ENCODE measurements around the gene PDE6C. TPM values are rescaled to one million over a fixed set of nuclear protein-coding genes. Genes with fewer than 3 reads are reported as not detected.
A peak's percentile ranks its signal among the peaks of the same experiment; 100 is the strongest.

PDE6C gene
- total and polyA plus RNA-seq, 2 donors (not counting 1 experiment from before 2014, with no cell fraction given), result not detected

GRCh38 chr10:93707623-93708022 lies 95.3 kb downstream of the PDE6C start:
- H3K9ac ChIP-seq (ENCODE audit: insufficient read depth, low read length), result no peak overlapping the region
- no peak for DNase-seq (ENCODE audit: low read depth in 2 of 2)
- H3K36me3 ChIP-seq (ENCODE audit: control insufficient read depth, insufficient read depth, low read length), result no peaks in the 10 kb centered on the region
- H3K79me2 ChIP-seq (ENCODE audit: control insufficient read depth, insufficient read depth, low read length), result no peaks in the 10 kb centered on the region
- H3K27ac ChIP-seq (ENCODE audit: insufficient read depth, low read length), result no peak overlapping the region
- no peaks in the 10 kb centered on the region for H4K20me1 ChIP-seq (ENCODE audit: control insufficient read depth, extremely low read depth, insufficient read depth, low read length)
- H3K4me1 ChIP-seq (ENCODE audit: control insufficient read depth, extremely low read depth, insufficient read depth, low read length), result peaks cover 2% of the 10 kb centered on the region
- TF ChIP-seq EZH2 (IDR thresholded peaks at IDR 0.05; ENCODE audit: low read length, missing control alignments) (no peak), CTCF (conservative IDR thresholded peaks at IDR 0.05 in 1 of 2, IDR thresholded peaks at IDR 0.05 in 1 of 2; ENCODE audit: low read depth in 1 of 2, low read length in 2 of 2) (no peak)
- no peak overlapping the region for H3K4me2 ChIP-seq (ENCODE audit: extremely low read depth, insufficient read depth, low read length)
- H2AFZ ChIP-seq (ENCODE audit: low read length), result no peak overlapping the region
- H3K4me3 ChIP-seq (replicated peaks in 1 of 4; ENCODE audit: control extremely low read depth in 1 of 4, insufficient read depth in 1 of 4, low read depth in 3 of 4, low read length in 4 of 4), result no peak overlapping the region
- no peaks in the 10 kb centered on the region for H3K9me3 ChIP-seq (ENCODE audit: control insufficient read depth, insufficient read depth, low read depth, low read length)
- H3K27me3 ChIP-seq (ENCODE audit: control insufficient read depth, insufficient read depth, low read length), result no peaks in the 10 kb centered on the region

GRCh38 chr10:93710333-93710909 lies 98.1 kb downstream of the PDE6C start:
- Histone ChIP-seq H3K4me1 (ENCODE audit: control insufficient read depth, extremely low read depth, insufficient read depth, low read length) (no peaks in the 10 kb centered on the region), H3K27me3 (ENCODE audit: control insufficient read depth, insufficient read depth, low read length) (peaks cover 3% of the 10 kb centered on the region), H3K9me3 (ENCODE audit: control insufficient read depth, insufficient read depth, low read depth, low read length) (no peaks in the 10 kb centered on the region), H3K36me3 (ENCODE audit: control insufficient read depth, insufficient read depth, low read length) (no peaks in the 10 kb centered on the region), H3K9ac (ENCODE audit: insufficient read depth, low read length) (no peak overlapping the region), H4K20me1 (ENCODE audit: control insufficient read depth, extremely low read depth, insufficient read depth, low read length) (no peaks in the 10 kb centered on the region), H3K4me2 (ENCODE audit: extremely low read depth, insufficient read depth, low read length) (no peak overlapping the region), H3K4me3 (replicated peaks in 1 of 4; ENCODE audit: control extremely low read depth in 1 of 4, insufficient read depth in 1 of 4, low read depth in 3 of 4, low read length in 4 of 4) (no peak overlapping the region), H3K79me2 (ENCODE audit: control insufficient read depth, insufficient read depth, low read length) (no peaks in the 10 kb centered on the region), H2AFZ (ENCODE audit: low read length) (no peak overlapping the region), H3K27ac (ENCODE audit: insufficient read depth, low read length) (no peak overlapping the region)
- no peak for DNase-seq (ENCODE audit: low read depth in 2 of 2)
- TF ChIP-seq EZH2 (IDR thresholded peaks at IDR 0.05; ENCODE audit: low read length, missing control alignments), result no peak
- no peak for TF ChIP-seq CTCF (conservative IDR thresholded peaks at IDR 0.05 in 1 of 2, IDR thresholded peaks at IDR 0.05 in 1 of 2; ENCODE audit: low read depth in 1 of 2, low read length in 2 of 2)

- no peak overlapping the region for H3K27ac ChIP-seq (ENCODE audit: insufficient read depth, low read length)
- H3K9ac ChIP-seq (ENCODE audit: insufficient read depth, low read length), result no peak overlapping the region
- no peak for TF ChIP-seq EZH2 (IDR thresholded peaks at IDR 0.05; ENCODE audit: low read length, missing control alignments)
- no peak overlapping the region for H2AFZ ChIP-seq (ENCODE audit: low read length)
- DNase-seq (ENCODE audit: low read depth in 2 of 2), result peak in 1 of 2 donors; percentile 14
- no peak overlapping the region for H3K4me2 ChIP-seq (ENCODE audit: extremely low read depth, insufficient read depth, low read length)
- no peaks in the 10 kb centered on the region for H3K36me3 ChIP-seq (ENCODE audit: control insufficient read depth, insufficient read depth, low read length)
- no peaks in the 10 kb centered on the region for H4K20me1 ChIP-seq (ENCODE audit: control insufficient read depth, extremely low read depth, insufficient read depth, low read length)
- H3K4me1 ChIP-seq (ENCODE audit: control insufficient read depth, extremely low read depth, insufficient read depth, low read length), result no peaks in the 10 kb centered on the region
- no peaks in the 10 kb centered on the region for H3K79me2 ChIP-seq (ENCODE audit: control insufficient read depth, insufficient read depth, low read length)
- H3K4me3 ChIP-seq (replicated peaks in 1 of 4; ENCODE audit: control extremely low read depth in 1 of 4, insufficient read depth in 1 of 4, low read depth in 3 of 4, low read length in 4 of 4), result no peak overlapping the region
- no peaks in the 10 kb centered on the region for H3K9me3 ChIP-seq (ENCODE audit: control insufficient read depth, insufficient read depth, low read depth, low read length)
- H3K27me3 ChIP-seq (ENCODE audit: control insufficient read depth, insufficient read depth, low read length), result peaks cover 3% of the 10 kb centered on the region
Measured at GRCh38 chr10:93711891-93712290, 99.6 kb downstream of the PDE6C start.
